ENCODE data around the gene HSD11B1.

- TF ChIP-seq CTCF (IDR thresholded peaks at IDR 0.05) = no peak
- no peak for TF ChIP-seq POLR2A (IDR thresholded peaks at IDR 0.05)
These were observed 12.3 kb upstream of the HSD11B1 start for GRCh38 chr1:209692296-209692695.
